ENCODE data around the gene SEPTIN2.

DNA sequence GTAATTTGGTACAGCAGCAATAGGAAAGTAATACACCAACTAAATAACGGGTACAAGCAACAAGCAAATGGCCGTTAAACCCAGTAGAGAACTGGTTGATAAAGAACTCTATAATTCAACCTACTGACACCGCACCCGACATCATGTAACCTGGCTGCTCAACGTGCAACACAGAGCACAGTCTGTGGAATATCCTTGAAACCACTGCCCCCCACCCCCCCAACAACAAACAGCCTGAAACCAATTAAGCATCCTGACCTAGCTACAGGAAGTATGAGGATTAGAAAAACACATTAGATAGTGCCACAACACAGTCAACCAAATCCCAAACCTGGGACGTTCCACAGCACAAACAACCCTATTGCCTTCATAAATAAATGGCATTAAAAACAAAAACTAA, 23.7 kb upstream of the SEPTIN2 start:
- TF ChIP-seq, protein P1, sequence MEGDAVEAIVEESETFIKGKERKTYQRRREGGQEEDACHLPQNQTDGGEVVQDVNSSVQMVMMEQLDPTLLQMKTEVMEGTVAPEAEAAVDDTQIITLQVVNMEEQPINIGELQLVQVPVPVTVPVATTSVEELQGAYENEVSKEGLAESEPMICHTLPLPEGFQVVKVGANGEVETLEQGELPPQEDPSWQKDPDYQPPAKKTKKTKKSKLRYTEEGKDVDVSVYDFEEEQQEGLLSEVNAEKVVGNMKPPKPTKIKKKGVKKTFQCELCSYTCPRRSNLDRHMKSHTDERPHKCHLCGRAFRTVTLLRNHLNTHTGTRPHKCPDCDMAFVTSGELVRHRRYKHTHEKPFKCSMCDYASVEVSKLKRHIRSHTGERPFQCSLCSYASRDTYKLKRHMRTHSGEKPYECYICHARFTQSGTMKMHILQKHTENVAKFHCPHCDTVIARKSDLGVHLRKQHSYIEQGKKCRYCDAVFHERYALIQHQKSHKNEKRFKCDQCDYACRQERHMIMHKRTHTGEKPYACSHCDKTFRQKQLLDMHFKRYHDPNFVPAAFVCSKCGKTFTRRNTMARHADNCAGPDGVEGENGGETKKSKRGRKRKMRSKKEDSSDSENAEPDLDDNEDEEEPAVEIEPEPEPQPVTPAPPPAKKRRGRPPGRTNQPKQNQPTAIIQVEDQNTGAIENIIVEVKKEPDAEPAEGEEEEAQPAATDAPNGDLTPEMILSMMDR (conservative IDR thresholded peaks at IDR 0.05; ENCODE audit: low read depth in 2 of 2): no peak
- TF ChIP-seq POLR2AphosphoS5 (IDR thresholded peaks at IDR 0.05; ENCODE audit: low read depth) (no peak), EZH2 (IDR thresholded peaks at IDR 0.05; ENCODE audit: low read depth, unreplicated experiment) (no peak), EZH2phosphoT487 (IDR thresholded peaks at IDR 0.05; ENCODE audit: unreplicated experiment) (no peak), CREB1 (CRISPR knock-in tag; IDR thresholded peaks at IDR 0.05; ENCODE audit: low read depth) (no peak), JUNB (IDR thresholded peaks at IDR 0.05; ENCODE audit: unreplicated experiment) (no peak), ZNF114 (CRISPR knock-in tag; IDR thresholded peaks at IDR 0.05) (no peak), ZNF331 (CRISPR knock-in tag; IDR thresholded peaks at IDR 0.05; ENCODE audit: low read depth) (no peak), STAT1 (IDR thresholded peaks at IDR 0.05; ENCODE audit: unreplicated experiment) (no peak), NANOG (IDR thresholded peaks at IDR 0.05; ENCODE audit: borderline replicate concordance) (no peak)
- TF ChIP-seq, protein P2, sequence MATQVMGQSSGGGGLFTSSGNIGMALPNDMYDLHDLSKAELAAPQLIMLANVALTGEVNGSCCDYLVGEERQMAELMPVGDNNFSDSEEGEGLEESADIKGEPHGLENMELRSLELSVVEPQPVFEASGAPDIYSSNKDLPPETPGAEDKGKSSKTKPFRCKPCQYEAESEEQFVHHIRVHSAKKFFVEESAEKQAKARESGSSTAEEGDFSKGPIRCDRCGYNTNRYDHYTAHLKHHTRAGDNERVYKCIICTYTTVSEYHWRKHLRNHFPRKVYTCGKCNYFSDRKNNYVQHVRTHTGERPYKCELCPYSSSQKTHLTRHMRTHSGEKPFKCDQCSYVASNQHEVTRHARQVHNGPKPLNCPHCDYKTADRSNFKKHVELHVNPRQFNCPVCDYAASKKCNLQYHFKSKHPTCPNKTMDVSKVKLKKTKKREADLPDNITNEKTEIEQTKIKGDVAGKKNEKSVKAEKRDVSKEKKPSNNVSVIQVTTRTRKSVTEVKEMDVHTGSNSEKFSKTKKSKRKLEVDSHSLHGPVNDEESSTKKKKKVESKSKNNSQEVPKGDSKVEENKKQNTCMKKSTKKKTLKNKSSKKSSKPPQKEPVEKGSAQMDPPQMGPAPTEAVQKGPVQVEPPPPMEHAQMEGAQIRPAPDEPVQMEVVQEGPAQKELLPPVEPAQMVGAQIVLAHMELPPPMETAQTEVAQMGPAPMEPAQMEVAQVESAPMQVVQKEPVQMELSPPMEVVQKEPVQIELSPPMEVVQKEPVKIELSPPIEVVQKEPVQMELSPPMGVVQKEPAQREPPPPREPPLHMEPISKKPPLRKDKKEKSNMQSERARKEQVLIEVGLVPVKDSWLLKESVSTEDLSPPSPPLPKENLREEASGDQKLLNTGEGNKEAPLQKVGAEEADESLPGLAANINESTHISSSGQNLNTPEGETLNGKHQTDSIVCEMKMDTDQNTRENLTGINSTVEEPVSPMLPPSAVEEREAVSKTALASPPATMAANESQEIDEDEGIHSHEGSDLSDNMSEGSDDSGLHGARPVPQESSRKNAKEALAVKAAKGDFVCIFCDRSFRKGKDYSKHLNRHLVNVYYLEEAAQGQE (IDR thresholded peaks at IDR 0.05; ENCODE audit: unreplicated experiment): no peak
- TF ChIP-seq, protein P3, sequence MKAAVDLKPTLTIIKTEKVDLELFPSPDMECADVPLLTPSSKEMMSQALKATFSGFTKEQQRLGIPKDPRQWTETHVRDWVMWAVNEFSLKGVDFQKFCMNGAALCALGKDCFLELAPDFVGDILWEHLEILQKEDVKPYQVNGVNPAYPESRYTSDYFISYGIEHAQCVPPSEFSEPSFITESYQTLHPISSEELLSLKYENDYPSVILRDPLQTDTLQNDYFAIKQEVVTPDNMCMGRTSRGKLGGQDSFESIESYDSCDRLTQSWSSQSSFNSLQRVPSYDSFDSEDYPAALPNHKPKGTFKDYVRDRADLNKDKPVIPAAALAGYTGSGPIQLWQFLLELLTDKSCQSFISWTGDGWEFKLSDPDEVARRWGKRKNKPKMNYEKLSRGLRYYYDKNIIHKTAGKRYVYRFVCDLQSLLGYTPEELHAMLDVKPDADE (IDR thresholded peaks at IDR 0.05): no peak
- TF ChIP-seq, protein P4, sequence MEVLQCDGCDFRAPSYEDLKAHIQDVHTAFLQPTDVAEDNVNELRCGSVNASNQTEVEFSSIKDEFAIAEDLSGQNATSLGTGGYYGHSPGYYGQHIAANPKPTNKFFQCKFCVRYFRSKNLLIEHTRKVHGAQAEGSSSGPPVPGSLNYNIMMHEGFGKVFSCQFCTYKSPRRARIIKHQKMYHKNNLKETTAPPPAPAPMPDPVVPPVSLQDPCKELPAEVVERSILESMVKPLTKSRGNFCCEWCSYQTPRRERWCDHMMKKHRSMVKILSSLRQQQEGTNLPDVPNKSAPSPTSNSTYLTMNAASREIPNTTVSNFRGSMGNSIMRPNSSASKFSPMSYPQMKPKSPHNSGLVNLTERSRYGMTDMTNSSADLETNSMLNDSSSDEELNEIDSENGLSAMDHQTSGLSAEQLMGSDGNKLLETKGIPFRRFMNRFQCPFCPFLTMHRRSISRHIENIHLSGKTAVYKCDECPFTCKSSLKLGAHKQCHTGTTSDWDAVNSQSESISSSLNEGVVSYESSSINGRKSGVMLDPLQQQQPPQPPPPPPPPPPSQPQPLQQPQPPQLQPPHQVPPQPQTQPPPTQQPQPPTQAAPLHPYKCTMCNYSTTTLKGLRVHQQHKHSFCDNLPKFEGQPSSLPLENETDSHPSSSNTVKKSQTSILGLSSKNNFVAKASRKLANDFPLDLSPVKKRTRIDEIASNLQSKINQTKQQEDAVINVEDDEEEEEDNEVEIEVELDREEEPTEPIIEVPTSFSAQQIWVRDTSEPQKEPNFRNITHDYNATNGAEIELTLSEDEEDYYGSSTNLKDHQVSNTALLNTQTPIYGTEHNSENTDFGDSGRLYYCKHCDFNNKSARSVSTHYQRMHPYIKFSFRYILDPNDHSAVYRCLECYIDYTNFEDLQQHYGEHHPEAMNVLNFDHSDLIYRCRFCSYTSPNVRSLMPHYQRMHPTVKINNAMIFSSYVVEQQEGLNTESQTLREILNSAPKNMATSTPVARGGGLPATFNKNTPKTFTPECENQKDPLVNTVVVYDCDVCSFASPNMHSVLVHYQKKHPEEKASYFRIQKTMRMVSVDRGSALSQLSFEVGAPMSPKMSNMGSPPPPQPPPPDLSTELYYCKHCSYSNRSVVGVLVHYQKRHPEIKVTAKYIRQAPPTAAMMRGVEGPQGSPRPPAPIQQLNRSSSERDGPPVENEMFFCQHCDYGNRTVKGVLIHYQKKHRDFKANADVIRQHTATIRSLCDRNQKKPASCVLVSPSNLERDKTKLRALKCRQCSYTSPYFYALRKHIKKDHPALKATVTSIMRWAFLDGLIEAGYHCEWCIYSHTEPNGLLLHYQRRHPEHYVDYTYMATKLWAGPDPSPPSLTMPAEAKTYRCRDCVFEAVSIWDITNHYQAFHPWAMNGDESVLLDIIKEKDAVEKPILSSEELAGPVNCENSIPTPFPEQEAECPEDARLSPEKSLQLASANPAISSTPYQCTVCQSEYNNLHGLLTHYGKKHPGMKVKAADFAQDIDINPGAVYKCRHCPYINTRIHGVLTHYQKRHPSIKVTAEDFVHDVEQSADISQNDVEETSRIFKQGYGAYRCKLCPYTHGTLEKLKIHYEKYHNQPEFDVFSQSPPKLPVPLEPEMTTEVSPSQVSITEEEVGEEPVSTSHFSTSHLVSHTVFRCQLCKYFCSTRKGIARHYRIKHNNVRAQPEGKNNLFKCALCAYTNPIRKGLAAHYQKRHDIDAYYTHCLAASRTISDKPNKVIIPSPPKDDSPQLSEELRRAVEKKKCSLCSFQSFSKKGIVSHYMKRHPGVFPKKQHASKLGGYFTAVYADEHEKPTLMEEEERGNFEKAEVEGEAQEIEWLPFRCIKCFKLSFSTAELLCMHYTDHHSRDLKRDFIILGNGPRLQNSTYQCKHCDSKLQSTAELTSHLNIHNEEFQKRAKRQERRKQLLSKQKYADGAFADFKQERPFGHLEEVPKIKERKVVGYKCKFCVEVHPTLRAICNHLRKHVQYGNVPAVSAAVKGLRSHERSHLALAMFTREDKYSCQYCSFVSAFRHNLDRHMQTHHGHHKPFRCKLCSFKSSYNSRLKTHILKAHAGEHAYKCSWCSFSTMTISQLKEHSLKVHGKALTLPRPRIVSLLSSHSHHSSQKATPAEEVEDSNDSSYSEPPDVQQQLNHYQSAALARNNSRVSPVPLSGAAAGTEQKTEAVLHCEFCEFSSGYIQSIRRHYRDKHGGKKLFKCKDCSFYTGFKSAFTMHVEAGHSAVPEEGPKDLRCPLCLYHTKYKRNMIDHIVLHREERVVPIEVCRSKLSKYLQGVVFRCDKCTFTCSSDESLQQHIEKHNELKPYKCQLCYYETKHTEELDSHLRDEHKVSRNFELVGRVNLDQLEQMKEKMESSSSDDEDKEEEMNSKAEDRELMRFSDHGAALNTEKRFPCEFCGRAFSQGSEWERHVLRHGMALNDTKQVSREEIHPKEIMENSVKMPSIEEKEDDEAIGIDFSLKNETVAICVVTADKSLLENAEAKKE (CRISPR knock-in tag; IDR thresholded peaks at IDR 0.05): no peak

All from GM23338 (cell line).